H9 (cell line): ENCODE results near the gene SIRPD. TPM values are rescaled to one million over a fixed set of nuclear protein-coding genes. Genes with fewer than 3 reads are reported as not detected.

Source experiments
- DNase-seq: peaks from one replicate; pipeline ENCODE4 v3.0.0-alpha.2; 2017
- H2AFZ ChIP-seq: one replicate; pipeline ENCODE4 v1.6.1; 2013; ENCODE audit warnings: mild to moderate bottlenecking, low read length, control low read depth, moderate library complexity
- H2AK5ac ChIP-seq: 2 replicates; pipeline ENCODE4 v1.6.1; 2013; ENCODE audit warnings: low read length, control low read depth, mixed read lengths; ENCODE audit not compliant: insufficient read length
- H2BK120ac ChIP-seq: one replicate; pipeline ENCODE4 v1.6.1; 2013; ENCODE audit warnings: low read depth, mild to moderate bottlenecking, low read length, control low read depth, inconsistent platforms; ENCODE audit not compliant: poor library complexity, severe bottlenecking
- H2BK12ac ChIP-seq: 2 replicates; pipeline ENCODE4 v1.6.1; 2013; ENCODE audit warnings: low read length, control low read depth, mixed read lengths, low read depth; ENCODE audit not compliant: insufficient read length
- H2BK15ac ChIP-seq: 2 replicates; pipeline ENCODE4 v1.6.1; 2013; ENCODE audit warnings: low read depth, low read length, control low read depth
- H2BK20ac ChIP-seq: one replicate; pipeline ENCODE4 v1.6.1; 2013; ENCODE audit warnings: low read depth, mild to moderate bottlenecking, low read length, control low read depth, inconsistent platforms; ENCODE audit not compliant: poor library complexity, severe bottlenecking
- H2BK5ac ChIP-seq: 2 replicates; pipeline ENCODE4 v1.6.1; 2013; ENCODE audit warnings: low read length, control low read depth, mixed read lengths; ENCODE audit not compliant: insufficient read length
- H3K14ac ChIP-seq: 2 replicates; pipeline ENCODE4 v1.6.1; 2013; ENCODE audit warnings: low read length, control low read depth; ENCODE audit not compliant: insufficient read depth
- H3K18ac ChIP-seq: 2 replicates; pipeline ENCODE4 v1.6.1; 2013; ENCODE audit warnings: low read depth, mild to moderate bottlenecking, mixed read lengths, low read length, control low read depth; ENCODE audit not compliant: insufficient read length
- H3K23ac ChIP-seq: 2 replicates; pipeline ENCODE4 v1.6.1; 2013; ENCODE audit warnings: low read length, control low read depth, mixed read lengths, low read depth; ENCODE audit not compliant: insufficient read length
- H3K23me2 ChIP-seq: 2 replicates; pipeline ENCODE4 v1.6.1; 2013; ENCODE audit warnings: low read depth, mild to moderate bottlenecking, mixed read lengths, low read length, control low read depth; ENCODE audit not compliant: insufficient read length, poor library complexity, severe bottlenecking
- H3K27ac ChIP-seq: 2 replicates; pipeline ENCODE4 v1.5.1; 2013; ENCODE audit warnings: low read length, control low read depth, mixed read lengths, low read depth; ENCODE audit not compliant: insufficient read length
- H3K27me3 ChIP-seq: 2 replicates; pipeline ENCODE4 v1.6.1; 2013; ENCODE audit warnings: low read length, control low read depth, inconsistent platforms; ENCODE audit not compliant: insufficient read depth
- H3K4ac ChIP-seq: 2 replicates; pipeline ENCODE4 v1.6.1; 2013; ENCODE audit warnings: low read depth, mild to moderate bottlenecking, control low read depth, inconsistent platforms, low read length, moderate library complexity
- H3K4me1 ChIP-seq: 2 replicates; pipeline ENCODE4 v1.6.1; 2013; ENCODE audit warnings: low read length, control low read depth, inconsistent platforms; ENCODE audit not compliant: insufficient read depth
- H3K4me2 ChIP-seq: 2 replicates; pipeline ENCODE4 v1.6.1; 2013; ENCODE audit warnings: low read length, control low read depth, mixed read lengths; ENCODE audit not compliant: insufficient read length, insufficient read depth
- H3K56ac ChIP-seq: 2 replicates; pipeline ENCODE4 v1.6.1; 2013; ENCODE audit warnings: low read depth, mild to moderate bottlenecking, mixed read lengths, low read length, control low read depth; ENCODE audit not compliant: insufficient read length
- H3K79me1 ChIP-seq: 2 replicates; pipeline ENCODE4 v1.6.1; 2013; ENCODE audit warnings: low read depth, mild to moderate bottlenecking, moderate library complexity, low read length, control low read depth, inconsistent platforms; ENCODE audit not compliant: insufficient read depth, poor library complexity, severe bottlenecking
- H3K79me2 ChIP-seq: 2 replicates; pipeline ENCODE4 v1.6.1; 2013; ENCODE audit warnings: low read length, control low read depth, inconsistent platforms; ENCODE audit not compliant: insufficient read depth
- H3K9ac ChIP-seq: 2 replicates; pipeline ENCODE4 v1.6.1; 2013; ENCODE audit warnings: low read length, control low read depth, mixed read lengths; ENCODE audit not compliant: insufficient read length; ENCODE audit errors: extremely low read depth
- H3K9me3 ChIP-seq: one replicate; pipeline ENCODE4 v1.6.1; 2013; ENCODE audit warnings: low read depth, low read length, inconsistent platforms; ENCODE audit not compliant: control insufficient read depth
- H3T11ph ChIP-seq: one replicate; pipeline ENCODE4 v1.6.1; 2013; ENCODE audit warnings: mild to moderate bottlenecking, low read length, control low read depth, inconsistent platforms
- H4K20me1 ChIP-seq: one replicate; pipeline ENCODE4 v1.6.1; 2013; ENCODE audit not compliant: control insufficient read depth, insufficient read length, insufficient read depth
- H4K5ac ChIP-seq: 2 replicates; pipeline ENCODE4 v1.6.1; 2013; ENCODE audit warnings: low read depth, mild to moderate bottlenecking, mixed read lengths, low read length, control low read depth; ENCODE audit not compliant: insufficient read length
- H4K8ac ChIP-seq: replicated peaks from 2 replicates; pipeline ENCODE4 v1.6.1; 2013; ENCODE audit warnings: low read length, control low read depth, mixed read lengths, low read depth; ENCODE audit not compliant: insufficient read length
- H4K91ac ChIP-seq: 2 replicates; pipeline ENCODE4 v1.6.1; 2013; ENCODE audit warnings: low read depth, mild to moderate bottlenecking, moderate library complexity, mixed read lengths, low read length, control low read depth; ENCODE audit not compliant: insufficient read length
- H3K27ac Mint-ChIP-seq, 3 experiments: 2 replicates in 2 of 3; 3 replicates in 1 of 3; pipeline ENCODE4 v1.8.0; 2020 to 2021; ENCODE audit warnings: mixed read lengths in 3 of 3, mild to moderate bottlenecking in 1 of 3, moderate library complexity in 1 of 3
- H3K27me3 Mint-ChIP-seq: 2 replicates; pipeline ENCODE4 v1.8.0; 2021; ENCODE audit warnings: low read depth, mild to moderate bottlenecking, moderate library complexity, mixed read lengths
- H3K36me3 Mint-ChIP-seq, 3 experiments: 2 replicates in 2 of 3; 3 replicates in 1 of 3; pipeline ENCODE4 v1.8.0; 2020 to 2021; ENCODE audit warnings: low read depth in 3 of 3, mixed read lengths in 3 of 3; ENCODE audit not compliant: insufficient read depth in 1 of 3
- H3K4me1 Mint-ChIP-seq, 2 experiments: 2 replicates each; pipeline ENCODE4 v1.8.0; 2020; ENCODE audit warnings: mixed read lengths in 2 of 2
- H3K4me3 Mint-ChIP-seq, 2 experiments: 2 replicates in 1 of 2; 3 replicates in 1 of 2; pipeline ENCODE4 v1.8.0; 2020 to 2021; ENCODE audit warnings: mild to moderate bottlenecking in 2 of 2, mixed read lengths in 2 of 2, moderate library complexity in 1 of 2
- H3K9me3 Mint-ChIP-seq, 2 experiments: 2 replicates in 1 of 2; 3 replicates in 1 of 2; pipeline ENCODE4 v1.8.0; 2020; ENCODE audit warnings: mild to moderate bottlenecking in 2 of 2, mixed read lengths in 2 of 2, moderate library complexity in 1 of 2
- WGBS: extraction: QIAGEN DNeasy Blood & Tissue Kit; methylation state at CpG from one replicate; pipeline ENCODE4 v1.1.7; 2013; ENCODE audit warnings: missing lambda C conversion rate, low lambda C conversion rate, mixed read lengths; ENCODE audit not compliant: insufficient read length; ENCODE audit errors: extremely low coverage; 5-methylcytosine and 5-hydroxymethylcytosine counted together
- total RNA-seq: library from RNA; stranded (reverse); gene quantifications from 2 replicates; pipeline ENCODE4 v1.2.1, GENCODE V29; 2021
- TF ChIP-seq, protein P1 (sequence below): fragments of 200-600 bp; sonication (generic); conservative IDR thresholded peaks from 3 replicates; pipeline ENCODE4 v1.8.0; 2021; ENCODE audit warnings: antibody characterized with exemption, mild to moderate bottlenecking

The SIRPD gene
- total RNA-seq, 1 experiment from 2014 or later: not detected

GRCh38 chr20:1491281-1491840 lies 66.1 kb downstream of the SIRPD start, which contains the start of gene SIRPB2:
Gene SIRPB2, minus strand, starts transcription at chr20:1491420. Its CDS starts 61 bp downstream, at chr20:1491359.
- Histone ChIP-seq H3K27ac (no peak within 1 kb of the TSS), H2AK5ac (no peak within 1 kb of the TSS), H3K27me3 (no peaks in the 10 kb centered on the region), H3K14ac (no peak within 1 kb of the TSS), H4K5ac (no peak within 1 kb of the TSS), H2AFZ (no peak within 1 kb of the TSS), H3K4me1 (no peaks in the 10 kb centered on the region), H3K18ac (no peak within 1 kb of the TSS), H3K4ac (no peak within 1 kb of the TSS), H4K20me1 (no peaks in the 10 kb centered on the region), H2BK5ac (no peak within 1 kb of the TSS), H3T11ph (no peak within 1 kb of the TSS), H3K79me1 (no peaks in the 10 kb centered on the region), H3K9ac (no peak within 1 kb of the TSS), H2BK120ac (no peak within 1 kb of the TSS), H3K4me2 (no peak within 1 kb of the TSS), H2BK12ac (no peak within 1 kb of the TSS), H4K8ac (no peak within 1 kb of the TSS), H3K56ac (no peak within 1 kb of the TSS), H2BK15ac (no peak within 1 kb of the TSS), H3K9me3 (no peaks in the 10 kb centered on the region), H3K23ac (no peak within 1 kb of the TSS), H2BK20ac (no peak within 1 kb of the TSS), H3K79me2 (no peaks in the 10 kb centered on the region), H3K23me2 (no peaks in the 10 kb centered on the region), H4K91ac (no peak within 1 kb of the TSS)
- Mint-ChIP-seq H3K27me3 (peaks cover 51% of the 10 kb centered on the region), H3K27ac (no peak within 1 kb of the TSS), H3K36me3 (no peaks in the 10 kb centered on the region), H3K4me1 (no peaks in the 10 kb centered on the region), H3K4me3 (no peak within 1 kb of the TSS), H3K9me3 (no peaks in the 10 kb centered on the region)
- no CpG with 5 or more reads among the region's 11 CpGs for WGBS
- TF ChIP-seq, protein P1, sequence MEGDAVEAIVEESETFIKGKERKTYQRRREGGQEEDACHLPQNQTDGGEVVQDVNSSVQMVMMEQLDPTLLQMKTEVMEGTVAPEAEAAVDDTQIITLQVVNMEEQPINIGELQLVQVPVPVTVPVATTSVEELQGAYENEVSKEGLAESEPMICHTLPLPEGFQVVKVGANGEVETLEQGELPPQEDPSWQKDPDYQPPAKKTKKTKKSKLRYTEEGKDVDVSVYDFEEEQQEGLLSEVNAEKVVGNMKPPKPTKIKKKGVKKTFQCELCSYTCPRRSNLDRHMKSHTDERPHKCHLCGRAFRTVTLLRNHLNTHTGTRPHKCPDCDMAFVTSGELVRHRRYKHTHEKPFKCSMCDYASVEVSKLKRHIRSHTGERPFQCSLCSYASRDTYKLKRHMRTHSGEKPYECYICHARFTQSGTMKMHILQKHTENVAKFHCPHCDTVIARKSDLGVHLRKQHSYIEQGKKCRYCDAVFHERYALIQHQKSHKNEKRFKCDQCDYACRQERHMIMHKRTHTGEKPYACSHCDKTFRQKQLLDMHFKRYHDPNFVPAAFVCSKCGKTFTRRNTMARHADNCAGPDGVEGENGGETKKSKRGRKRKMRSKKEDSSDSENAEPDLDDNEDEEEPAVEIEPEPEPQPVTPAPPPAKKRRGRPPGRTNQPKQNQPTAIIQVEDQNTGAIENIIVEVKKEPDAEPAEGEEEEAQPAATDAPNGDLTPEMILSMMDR: no peak
- no peak for DNase-seq
